Thyroid gland (tissue), 4 donors: ENCODE measurements around the gene GRIP1. TPM values are rescaled to one million over a fixed set of nuclear protein-coding genes. Genes with fewer than 3 reads are reported as not detected.

ENCODE experiments used
- DNase-seq, 2 donors: peaks; one replicate each; pipeline ENCODE4 v3.0.0-alpha.2; 2019
- H3K27ac ChIP-seq, 3 donors: fragments of 200-600 bp; sonication (generic); 1 replicate in 2 of 3; 2 replicates in 1 of 3; pipeline ENCODE4 v1.5.1; 2016 to 2019; ENCODE audit warnings: mild to moderate bottlenecking in 1 of 3, moderate library complexity in 1 of 3
- H3K27me3 ChIP-seq: fragments of 200-600 bp; sonication (generic); one replicate; pipeline ENCODE4 v1.5.1; 2019
- H3K36me3 ChIP-seq, 2 donors: fragments of 200-600 bp; sonication (generic); one replicate each; pipeline ENCODE4 v1.5.1; 2016 to 2019
- H3K4me1 ChIP-seq, 2 donors: fragments of 200-600 bp; sonication (generic); one replicate each; pipeline ENCODE4 v1.5.1; 2017 to 2019
- H3K4me3 ChIP-seq, 3 donors: fragments of 200-600 bp; sonication (generic); replicated peaks in 1 of 3; 1 replicate in 2 of 3; 2 replicates in 1 of 3; pipeline ENCODE4 v1.5.1; 2016; ENCODE audit warnings: mild to moderate bottlenecking in 1 of 3
- H3K9me3 ChIP-seq: fragments of 200-600 bp; sonication (generic); one replicate; pipeline ENCODE4 v1.5.1; 2017
- CTCF ChIP-seq, 6 experiments: fragments of 200-600 bp in 3 of 6; fragments of 450-650 bp in 3 of 6; sonication (generic) in 3 of 6; IDR thresholded peaks; one replicate each; pipeline ENCODE4 v1.5.1; 2016 to 2019; ENCODE audit warnings: antibody characterized with exemption in 6 of 6, mild to moderate bottlenecking in 2 of 6, inconsistent platforms in 1 of 6, moderate library complexity in 1 of 6
- POLR2A ChIP-seq, 2 donors: fragments of 450-650 bp; IDR thresholded peaks; one replicate each; pipeline ENCODE4 v1.6.1; 2017; ENCODE audit warnings: antibody characterized with exemption in 2 of 2, mild to moderate bottlenecking in 2 of 2, moderate library complexity in 1 of 2
- WGBS, 2 donors: methylation state at CpG; one replicate each; pipeline ENCODE4 v1.1.5; 2017; 5-methylcytosine and 5-hydroxymethylcytosine counted together
- intact Hi-C: fragments of 100-400 bp; cut with DNase I; formaldehyde crosslinking; loops from one replicate; pipeline ENCODE4 v1.15.1; 2023
- total RNA-seq, 4 donors: library from RNA; depleted of rRNA; stranded (reverse); fragments of >200 nt; gene quantifications; one replicate each; pipeline ENCODE4 v1.2.3, GENCODE V29; 2016

Gene GRIP1
- total RNA-seq, 4 donors from 2014 or later, result 9.9 to 21.1 (median 15.6) TPM

- Histone ChIP-seq H3K27me3 (no peaks in the 10 kb centered on the region), H3K9me3 (no peaks in the 10 kb centered on the region), H3K4me1 (no peaks in the 10 kb centered on the region), H3K36me3 (no peaks in the 10 kb centered on the region), H3K27ac (no peak overlapping the region), H3K4me3 (no peak overlapping the region)
- TF ChIP-seq POLR2A (IDR thresholded peaks at IDR 0.05), result no peak
- no peak for TF ChIP-seq CTCF (IDR thresholded peaks at IDR 0.05)
- no peak for DNase-seq
- 88 to 100% methylated on average over 1 of the region's 1 CpG for WGBS, 2 donors
- intact Hi-C loops, result no loop called here
Observed at GRCh38 chr12:66323017-66323416, 355.9 kb downstream of the GRIP1 start.

- H3K4me3 ChIP-seq, result no peak overlapping the region
- no peak overlapping the region for H3K27ac ChIP-seq
- H3K9me3 ChIP-seq, result no peaks in the 10 kb centered on the region
- H3K36me3 ChIP-seq, result no peaks in the 10 kb centered on the region
- DNase-seq, result no peak
- no peaks in the 10 kb centered on the region for H3K4me1 ChIP-seq
- H3K27me3 ChIP-seq, result no peaks in the 10 kb centered on the region
- intact Hi-C loops, result no loop called here
- no peak for TF ChIP-seq POLR2A (IDR thresholded peaks at IDR 0.05)
- no peak for TF ChIP-seq CTCF (IDR thresholded peaks at IDR 0.05)
Observed at GRCh38 chr12:66321435-66321834, 357.4 kb downstream of the GRIP1 start.

- DNase-seq, result no peak
Observed at GRCh38 chr12:66320996-66321395, 357.9 kb downstream of the GRIP1 start.

GRCh38 chr12:66319266-66319954 is 359.5 kb downstream of the GRIP1 start:
- H3K4me1 ChIP-seq, result no peaks in the 10 kb centered on the region
- H3K9me3 ChIP-seq, result no peaks in the 10 kb centered on the region
- intact Hi-C loops, result no loop called here
- DNase-seq, result no peak
- no peak overlapping the region for H3K27ac ChIP-seq
- 68 to 83% methylated on average over 4 of the region's 4 CpGs for WGBS, 2 donors
- no peak for TF ChIP-seq CTCF (IDR thresholded peaks at IDR 0.05)
- no peak for TF ChIP-seq POLR2A (IDR thresholded peaks at IDR 0.05)
- no peaks in the 10 kb centered on the region for H3K36me3 ChIP-seq
- no peak overlapping the region for H3K4me3 ChIP-seq
- H3K27me3 ChIP-seq, result no peaks in the 10 kb centered on the region

More at GRCh38 chr12:66320996-66321395, 357.9 kb downstream of the GRIP1 start:
- H3K9me3 ChIP-seq, result no peaks in the 10 kb centered on the region
- intact Hi-C loops, result no loop called here
- no peak overlapping the region for H3K27ac ChIP-seq
- H3K36me3 ChIP-seq, result no peaks in the 10 kb centered on the region
- H3K27me3 ChIP-seq, result no peaks in the 10 kb centered on the region
- H3K4me3 ChIP-seq, result no peak overlapping the region
- no peak for TF ChIP-seq POLR2A (IDR thresholded peaks at IDR 0.05)
- no peak for TF ChIP-seq CTCF (IDR thresholded peaks at IDR 0.05)
- WGBS, 2 donors, result 97 to 98% methylated on average over 3 of the region's 3 CpGs
- no peaks in the 10 kb centered on the region for H3K4me1 ChIP-seq

- Histone ChIP-seq H3K36me3 (peaks cover 0 to 6% of the 10 kb centered on the region in 2 donors), H3K4me1 (no peaks in the 10 kb centered on the region), H3K27me3 (no peaks in the 10 kb centered on the region), H3K9me3 (no peaks in the 10 kb centered on the region), H3K27ac (no peak overlapping the region), H3K4me3 (no peak overlapping the region)
- intact Hi-C loops, result no loop called here
- no peak for DNase-seq
- TF ChIP-seq CTCF (IDR thresholded peaks at IDR 0.05) (no peak), POLR2A (IDR thresholded peaks at IDR 0.05) (no peak)
Observed at GRCh38 chr12:66314278-66314677, 364.6 kb downstream of the GRIP1 start.
